Vagina (tissue), 2 donors: Measurements from ENCODE around the gene TRIM72. TPM values are rescaled to one million over a fixed set of nuclear protein-coding genes. Genes with fewer than 3 reads are reported as not detected.
"Not testable (repeated sequence)": the region's sequence is repeated elsewhere in the genome, so short reads cannot be mapped to it uniquely, and the experiment has no call there.

Experiments used
- DNase-seq, 2 donors: peaks; one replicate each; pipeline ENCODE4 v3.0.0-alpha.2; 2017; ENCODE audit errors: extremely low spot score in 2 of 2
- H3K27ac ChIP-seq: fragments of 200-600 bp; sonication (generic); one replicate; pipeline ENCODE4 v1.5.1; 2019
- H3K27me3 ChIP-seq: fragments of 200-600 bp; sonication (generic); one replicate; pipeline ENCODE4 v1.5.1; 2019
- H3K36me3 ChIP-seq, 2 donors: fragments of 200-600 bp; sonication (generic); one replicate each; pipeline ENCODE4 v1.5.1; 2017 to 2019
- H3K4me1 ChIP-seq: fragments of 200-600 bp; sonication (generic); one replicate; pipeline ENCODE4 v1.5.1; 2019
- H3K4me3 ChIP-seq, 2 donors: fragments of 200-600 bp; sonication (generic); 1 replicate in 1 of 2; 2 replicates in 1 of 2; pipeline ENCODE4 v1.5.1; 2016 to 2019
- H3K9me3 ChIP-seq: fragments of 200-600 bp; sonication (generic); one replicate; pipeline ENCODE4 v1.5.1; 2019
- POLR2A ChIP-seq, 2 donors: fragments of 450-650 bp; IDR thresholded peaks; one replicate each; pipeline ENCODE4 v1.6.1; 2017; ENCODE audit warnings: antibody characterized with exemption in 2 of 2, mild to moderate bottlenecking in 2 of 2, moderate library complexity in 2 of 2
- POLR2AphosphoS5 ChIP-seq, 2 donors: sonication (generic); formaldehyde crosslinking; IDR thresholded peaks; one replicate each; pipeline ENCODE4 v1.9.0; 2017; ENCODE audit warnings: antibody characterized with exemption in 2 of 2, mild to moderate bottlenecking in 2 of 2, low read depth in 1 of 2; ENCODE audit not compliant: insufficient read depth in 1 of 2
- intact Hi-C: fragments of 100-400 bp; cut with DNase I; formaldehyde crosslinking; loops from one replicate; pipeline ENCODE4 v1.15.1; 2023
- total RNA-seq: library from RNA; depleted of rRNA; stranded (reverse); fragments of >200 nt; gene quantifications from one replicate; pipeline ENCODE4 v1.2.3, GENCODE V29; 2016
- TF ChIP-seq, protein P1 (sequence below), 3 experiments: fragments of 450-650 bp in 2 of 3; fragments of 200-600 bp in 1 of 3; sonication (generic) in 1 of 3; IDR thresholded peaks; one replicate each; pipeline ENCODE4 v1.5.1; 2017 to 2019; ENCODE audit warnings: antibody characterized with exemption in 3 of 3, mild to moderate bottlenecking in 2 of 3, moderate library complexity in 2 of 3

Gene TRIM72
- total RNA-seq, 1 donor from 2014 or later: not detected

DNA sequence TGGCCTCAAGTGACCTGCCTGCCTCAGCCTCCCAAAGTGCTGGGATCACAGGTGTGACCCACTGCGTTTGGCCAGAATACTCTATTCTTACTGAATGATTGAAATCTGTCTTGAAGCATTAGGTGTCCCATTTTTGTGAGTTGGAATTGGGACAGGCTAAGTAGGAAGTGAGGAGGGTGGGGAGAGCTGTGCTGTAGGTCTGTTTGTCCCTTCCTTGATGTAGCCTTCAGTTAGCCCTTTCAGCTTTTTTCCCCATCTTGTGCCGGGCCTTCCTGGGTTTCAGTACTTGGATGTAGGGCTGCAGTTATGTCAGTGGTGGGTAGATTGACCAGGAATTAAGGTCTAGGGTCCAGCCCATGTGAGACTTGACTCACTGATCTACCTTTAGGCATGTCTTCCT is 20.0 kb upstream of the TRIM72 start:
- intact Hi-C loops: no loop called here

DNA sequence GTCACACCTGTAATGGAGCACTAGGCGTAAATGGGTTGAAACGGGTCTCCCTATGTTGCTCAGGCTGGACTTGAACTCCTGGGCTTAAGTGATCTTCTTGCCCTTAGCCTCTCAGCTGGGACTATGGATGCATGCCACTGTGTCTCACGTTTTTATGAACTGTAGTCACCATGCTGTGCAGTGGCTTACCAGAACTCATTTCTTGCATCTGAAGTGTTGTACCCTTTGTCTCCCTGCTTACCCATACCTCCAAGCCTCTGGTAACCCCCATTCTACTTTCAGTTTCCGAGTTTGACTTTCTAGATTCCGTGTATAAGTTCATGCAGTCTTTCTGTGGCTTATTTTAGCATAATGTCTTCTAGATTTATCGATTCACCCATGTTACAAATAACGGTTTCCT is 19.0 kb upstream of the TRIM72 start:
- no peak overlapping the region for H3K4me3 ChIP-seq
- H3K9me3 ChIP-seq: no peaks in the 10 kb centered on the region
- H3K27me3 ChIP-seq: no peaks in the 10 kb centered on the region
- TF ChIP-seq POLR2A (IDR thresholded peaks at IDR 0.05) (no peak), POLR2AphosphoS5 (IDR thresholded peaks at IDR 0.05; ENCODE audit: insufficient read depth in 1 of 2, low read depth in 1 of 2) (no peak)
- TF ChIP-seq, protein P1, sequence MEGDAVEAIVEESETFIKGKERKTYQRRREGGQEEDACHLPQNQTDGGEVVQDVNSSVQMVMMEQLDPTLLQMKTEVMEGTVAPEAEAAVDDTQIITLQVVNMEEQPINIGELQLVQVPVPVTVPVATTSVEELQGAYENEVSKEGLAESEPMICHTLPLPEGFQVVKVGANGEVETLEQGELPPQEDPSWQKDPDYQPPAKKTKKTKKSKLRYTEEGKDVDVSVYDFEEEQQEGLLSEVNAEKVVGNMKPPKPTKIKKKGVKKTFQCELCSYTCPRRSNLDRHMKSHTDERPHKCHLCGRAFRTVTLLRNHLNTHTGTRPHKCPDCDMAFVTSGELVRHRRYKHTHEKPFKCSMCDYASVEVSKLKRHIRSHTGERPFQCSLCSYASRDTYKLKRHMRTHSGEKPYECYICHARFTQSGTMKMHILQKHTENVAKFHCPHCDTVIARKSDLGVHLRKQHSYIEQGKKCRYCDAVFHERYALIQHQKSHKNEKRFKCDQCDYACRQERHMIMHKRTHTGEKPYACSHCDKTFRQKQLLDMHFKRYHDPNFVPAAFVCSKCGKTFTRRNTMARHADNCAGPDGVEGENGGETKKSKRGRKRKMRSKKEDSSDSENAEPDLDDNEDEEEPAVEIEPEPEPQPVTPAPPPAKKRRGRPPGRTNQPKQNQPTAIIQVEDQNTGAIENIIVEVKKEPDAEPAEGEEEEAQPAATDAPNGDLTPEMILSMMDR (IDR thresholded peaks at IDR 0.05): no peak
- intact Hi-C loops: no loop called here
- peaks cover 0 to 62% of the 10 kb centered on the region in 2 donors for H3K36me3 ChIP-seq
- H3K4me1 ChIP-seq: no peaks in the 10 kb centered on the region
- no peak overlapping the region for H3K27ac ChIP-seq
- no peak for DNase-seq

More for the DNA sequence above, 20.0 kb upstream of the TRIM72 start:
- H3K9me3 ChIP-seq: no peaks in the 10 kb centered on the region
- no peak overlapping the region for H3K4me3 ChIP-seq
- H3K27me3 ChIP-seq: no peaks in the 10 kb centered on the region
- no peak for TF ChIP-seq POLR2AphosphoS5 (IDR thresholded peaks at IDR 0.05; ENCODE audit: insufficient read depth in 1 of 2, low read depth in 1 of 2)
- H3K27ac ChIP-seq: no peak overlapping the region
- H3K4me1 ChIP-seq: no peaks in the 10 kb centered on the region
- H3K36me3 ChIP-seq: peaks cover 0 to 73% of the 10 kb centered on the region in 2 donors
- no peak for DNase-seq

DNA sequence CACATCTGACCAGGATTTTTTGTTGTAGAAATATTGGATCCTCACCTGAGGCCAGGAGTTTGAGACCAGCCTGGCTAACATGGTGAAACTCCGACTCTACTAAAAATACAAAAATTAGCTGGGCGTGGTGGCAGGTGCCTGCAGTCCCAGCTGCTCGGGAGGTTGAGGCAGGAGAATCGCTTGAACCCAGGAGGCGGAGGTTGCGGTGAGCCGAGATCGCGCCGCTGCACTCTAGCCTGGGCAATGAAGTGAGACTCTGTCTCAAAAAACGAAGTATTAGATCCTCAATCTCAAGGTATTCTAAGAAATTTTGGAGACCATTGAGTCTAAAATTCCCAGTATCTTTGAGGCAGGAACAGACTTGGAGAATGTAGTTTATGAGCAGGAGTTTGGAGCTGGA is 18.1 kb upstream of the TRIM72 start:
- H3K4me1 ChIP-seq, DNase-seq, intact Hi-C loops, H3K27me3 ChIP-seq, H3K9me3 ChIP-seq, H3K4me3 ChIP-seq, H3K27ac ChIP-seq: not testable (repeated sequence)
- H3K36me3 ChIP-seq: peaks cover 0 to 53% of the 10 kb centered on the region in 2 donors

DNA sequence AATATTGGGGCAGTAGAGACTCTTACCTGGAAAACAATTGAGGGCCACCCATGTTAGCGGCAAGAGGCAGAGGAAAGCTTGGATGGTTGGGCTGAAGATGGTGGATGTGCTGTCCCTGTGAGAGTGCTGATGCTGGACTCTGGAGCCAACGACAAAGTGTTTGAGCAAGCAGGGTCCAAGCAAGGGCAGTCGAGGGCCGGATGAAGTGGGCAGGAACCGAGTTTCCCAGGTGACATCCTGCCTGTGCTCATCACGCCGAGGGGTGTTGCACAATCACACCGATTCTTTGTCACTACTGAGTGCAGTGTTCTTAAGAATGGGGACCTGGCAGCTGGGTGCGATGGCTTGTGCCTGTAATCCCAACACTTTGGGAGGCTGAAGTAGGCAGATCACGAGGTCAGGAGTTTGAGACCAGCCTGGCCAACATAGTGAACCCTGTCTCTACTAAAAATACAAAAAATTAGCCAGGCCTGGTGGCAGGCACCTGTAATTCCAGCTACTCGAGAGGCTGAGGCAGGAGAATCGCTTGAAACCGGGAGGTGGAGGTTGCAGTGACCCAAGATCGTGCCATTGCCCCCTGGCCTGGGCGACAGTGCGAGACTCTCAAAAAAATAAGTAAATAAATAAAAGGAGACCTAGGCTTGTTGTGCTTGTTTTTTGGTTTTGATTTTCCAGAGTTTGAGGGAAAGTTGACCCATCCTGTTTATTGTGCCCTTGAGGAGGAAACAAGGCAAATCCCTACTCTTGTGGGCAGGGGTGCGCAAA is 17.4 kb upstream of the TRIM72 start:
- intact Hi-C loops: no loop called here
- no peak for DNase-seq
- Histone ChIP-seq H3K4me3 (no peak overlapping the region), H3K27me3 (no peaks in the 10 kb centered on the region), H3K27ac (no peak overlapping the region), H3K9me3 (no peaks in the 10 kb centered on the region), H3K4me1 (peaks cover 12% of the 10 kb centered on the region), H3K36me3 (peaks cover 0 to 46% of the 10 kb centered on the region in 2 donors)
- TF ChIP-seq POLR2AphosphoS5 (IDR thresholded peaks at IDR 0.05; ENCODE audit: insufficient read depth in 1 of 2, low read depth in 1 of 2) (no peak), POLR2A (IDR thresholded peaks at IDR 0.05) (no peak)
- TF ChIP-seq, protein P1 (IDR thresholded peaks at IDR 0.05): no peak

DNA sequence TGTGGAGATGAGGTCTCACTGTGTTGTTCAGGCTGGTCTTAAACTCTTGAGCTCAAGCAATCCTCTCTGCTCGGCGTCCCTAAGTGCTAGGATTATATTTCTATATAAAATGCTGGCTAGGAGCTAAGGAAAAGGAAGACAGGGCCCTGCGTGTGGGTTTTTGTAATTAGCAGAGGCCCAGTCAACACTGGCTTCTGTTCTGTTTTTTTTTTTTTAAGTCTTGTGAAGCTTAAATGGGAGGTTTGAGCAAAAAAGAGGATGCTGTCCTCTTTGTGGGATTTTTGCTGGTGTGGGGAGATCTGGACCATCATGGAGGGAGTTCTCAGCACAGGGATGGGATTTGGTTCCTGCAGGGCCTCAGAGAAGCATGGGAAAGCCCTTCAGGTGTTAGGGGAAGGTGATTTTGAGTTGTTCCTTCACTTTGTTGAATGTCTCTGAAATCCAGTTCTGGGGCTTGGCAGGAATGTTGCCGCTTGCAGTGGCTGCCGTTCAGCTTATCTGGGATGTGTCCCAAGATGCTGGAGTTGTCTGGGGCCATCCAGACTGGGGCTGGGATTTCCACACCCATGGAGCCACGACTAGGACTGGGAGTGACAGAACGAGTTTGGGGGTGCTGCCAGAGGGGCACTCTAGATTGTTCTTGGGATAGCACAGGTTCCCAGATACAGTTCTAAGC is 15.6 kb upstream of the TRIM72 start:
- no peak for DNase-seq
- Histone ChIP-seq H3K27ac (no peak overlapping the region), H3K36me3 (peaks cover 0 to 29% of the 10 kb centered on the region in 2 donors), H3K27me3 (no peaks in the 10 kb centered on the region), H3K4me3 (no peak overlapping the region), H3K9me3 (no peaks in the 10 kb centered on the region), H3K4me1 (peaks cover 24% of the 10 kb centered on the region)
- TF ChIP-seq, protein P1 (IDR thresholded peaks at IDR 0.05): no peak
- intact Hi-C loops: no loop called here

DNA sequence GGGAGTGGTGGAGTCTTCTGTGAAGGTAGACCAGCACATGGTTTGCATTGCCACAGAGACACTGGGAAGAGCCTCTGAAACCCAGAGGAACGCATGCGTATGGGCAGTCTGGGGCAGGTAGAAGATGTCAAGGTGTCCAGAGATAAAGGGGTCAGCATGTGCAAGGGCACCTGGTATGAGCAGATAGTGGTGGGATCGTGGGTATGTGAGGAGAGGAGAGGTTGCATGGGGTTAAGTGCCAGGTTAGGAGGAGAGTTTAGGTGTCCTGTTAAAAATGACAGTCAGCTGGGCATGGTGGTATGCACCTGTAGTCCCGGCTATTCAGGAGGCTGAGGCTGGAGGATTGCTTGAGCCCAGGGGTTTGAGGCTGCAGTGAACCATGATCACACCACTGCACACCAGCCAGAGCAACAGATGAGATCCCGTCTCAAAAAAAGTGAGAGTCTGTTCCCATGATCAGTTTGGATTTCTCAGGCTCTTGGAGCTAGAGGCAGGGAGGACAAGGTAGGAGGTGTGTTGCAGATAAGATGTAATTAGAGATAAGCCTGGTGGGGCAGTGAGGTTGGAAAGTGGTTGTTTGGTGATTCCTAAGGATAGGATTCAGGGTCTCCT is 14.4 kb upstream of the TRIM72 start:
- intact Hi-C loops: no loop called here
- Histone ChIP-seq H3K27ac (no peak overlapping the region), H3K9me3 (no peaks in the 10 kb centered on the region), H3K27me3 (no peaks in the 10 kb centered on the region), H3K36me3 (peaks cover 0 to 17% of the 10 kb centered on the region in 2 donors), H3K4me3 (no peak overlapping the region), H3K4me1 (peaks cover 30% of the 10 kb centered on the region)
- no peak for DNase-seq
- TF ChIP-seq POLR2AphosphoS5 (IDR thresholded peaks at IDR 0.05; ENCODE audit: insufficient read depth in 1 of 2, low read depth in 1 of 2) (no peak), POLR2A (IDR thresholded peaks at IDR 0.05) (no peak)
- TF ChIP-seq, protein P1 (IDR thresholded peaks at IDR 0.05): no peak

DNA sequence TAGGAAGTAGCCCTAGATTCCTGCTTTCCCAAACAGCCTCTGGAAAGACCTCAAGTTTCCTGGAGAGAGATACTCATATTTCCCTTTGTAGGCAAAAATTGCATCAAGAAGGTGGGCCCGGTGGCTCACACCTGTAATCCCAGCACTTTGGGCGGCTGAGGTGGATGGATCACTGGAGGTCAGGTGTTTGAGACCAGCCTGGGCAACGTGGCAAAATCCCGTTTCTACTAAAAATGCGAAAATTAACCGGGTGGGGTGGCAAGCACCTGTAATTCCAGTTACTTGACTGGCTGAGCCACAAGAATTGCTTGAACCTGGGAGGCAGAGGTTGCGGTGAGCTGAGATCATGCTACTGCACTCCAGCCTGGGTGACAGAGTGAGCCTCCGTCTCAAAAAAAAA is 13.8 kb upstream of the TRIM72 start:
- H3K27ac ChIP-seq, H3K4me3 ChIP-seq, H3K27me3 ChIP-seq, intact Hi-C loops, H3K9me3 ChIP-seq, DNase-seq: not testable (repeated sequence)
- peaks cover 0 to 12% of the 10 kb centered on the region in 2 donors for H3K36me3 ChIP-seq
- peaks cover 30% of the 10 kb centered on the region for H3K4me1 ChIP-seq
